GM12873 (cell line): ENCODE data around the gene ZDHHC7.

Experiments
- CTCF ChIP-seq: IDR thresholded peaks from 2 replicates; pipeline ENCODE4 v1.5.1; 2012; ENCODE audit warnings: low read depth, mild to moderate bottlenecking, moderate library complexity, low read length, control low read depth; ENCODE audit not compliant: insufficient read depth; ENCODE audit errors: missing control alignments

Gene ZDHHC7

GRCh38 chr16:85033171-85033570 is 21.8 kb upstream of the ZDHHC7 start:
- no peak for TF ChIP-seq CTCF

- no peak for TF ChIP-seq CTCF
Measured at GRCh38 chr16:85031451-85031850, 20.1 kb upstream of the ZDHHC7 start.

- no peak for TF ChIP-seq CTCF
Measured at GRCh38 chr16:85029981-85030401, 18.7 kb upstream of the ZDHHC7 start.

- TF ChIP-seq CTCF: peak; percentile 9
Measured at GRCh38 chr16:85029408-85029784, 18.1 kb upstream of the ZDHHC7 start.

GRCh38 chr16:85028685-85029407 is 17.5 kb upstream of the ZDHHC7 start:
- no peak for TF ChIP-seq CTCF

GRCh38 chr16:85027958-85028684 is 16.8 kb upstream of the ZDHHC7 start:
- peak; percentile 54 for TF ChIP-seq CTCF

- peak; percentile 17 for TF ChIP-seq CTCF
Measured at GRCh38 chr16:85027349-85027957, 16.1 kb upstream of the ZDHHC7 start, which contains the start of gene KIAA0513. KIAA0513 (plus strand) TSS chr16:85027795; CDS start chr16:85067072, 39,277 bp downstream.
